H4 (cell line): ENCODE measurements around the gene KRT86. TPM values are rescaled to one million over a fixed set of nuclear protein-coding genes. Genes with fewer than 3 reads are reported as not detected.
A peak's percentile ranks its signal among the peaks of the same experiment; 100 is the strongest.
"Not testable (repeated sequence)": the region's sequence is repeated elsewhere in the genome, so short reads cannot be mapped to it uniquely, and the experiment has no call there.

Experiments
- DNase-seq: peaks from one replicate; pipeline ENCODE4 v3.0.0-alpha.2; 2015; ENCODE audit warnings: low spot score
- total RNA-seq: library from RNA; depleted of rRNA; stranded (reverse); fragments of >200 nt; shearing (Covaris generic); gene quantifications from 2 replicates; pipeline ENCODE4 v1.2.3, GENCODE V29; 2014

The KRT86 gene
- total RNA-seq, 1 experiment from 2014 or later = 0.93 TPM

GRCh38 chr12:52313926-52314325 lies 39.5 kb downstream of the KRT86 start:
- DNase-seq = no peak

- no peak for DNase-seq
These were observed 40.1 kb downstream of the KRT86 start for GRCh38 chr12:52314511-52314910.

GRCh38 chr12:52315721-52316120 lies 41.3 kb downstream of the KRT86 start:
- not testable (repeated sequence) for DNase-seq

- no peak for DNase-seq
These were observed 41.8 kb downstream of the KRT86 start for GRCh38 chr12:52316290-52316689.

- no peak for DNase-seq
These were observed 42.3 kb downstream of the KRT86 start for GRCh38 chr12:52316701-52317100.

GRCh38 chr12:52317468-52318052 lies 43.1 kb downstream of the KRT86 start:
- no peak for DNase-seq

- DNase-seq = no peak
These were observed 44.0 kb downstream of the KRT86 start for GRCh38 chr12:52318241-52318990.

- DNase-seq = no peak
These were observed 44.7 kb downstream of the KRT86 start for GRCh38 chr12:52319097-52319496.

GRCh38 chr12:52320784-52321400 lies 46.4 kb downstream of the KRT86 start, which contains the start of gene KRT83:
KRT83 (minus strand) TSS chr12:52321398; CDS start chr12:52321335, 63 bp downstream.
- DNase-seq = no peak

- DNase-seq = no peak
These were observed 47.0 kb downstream of the KRT86 start for GRCh38 chr12:52321418-52321817.

GRCh38 chr12:52322069-52322468 lies 47.6 kb downstream of the KRT86 start:
- no peak for DNase-seq

GRCh38 chr12:52323001-52323400 lies 48.6 kb downstream of the KRT86 start:
- no peak for DNase-seq

GRCh38 chr12:52323416-52324152 lies 49.1 kb downstream of the KRT86 start:
- no peak for DNase-seq

- no peak for DNase-seq
These were observed 49.7 kb downstream of the KRT86 start for GRCh38 chr12:52324153-52324444.

- peak; percentile 95 for DNase-seq
These were observed 52.8 kb downstream of the KRT86 start for GRCh38 chr12:52327052-52327829.

GRCh38 chr12:52327830-52328500 lies 53.5 kb downstream of the KRT86 start:
- DNase-seq = no peak

- no peak for DNase-seq
These were observed 56.6 kb downstream of the KRT86 start for GRCh38 chr12:52331039-52331438.

GRCh38 chr12:52331833-52332232 lies 57.4 kb downstream of the KRT86 start:
- no peak for DNase-seq

- DNase-seq = no peak
These were observed 57.9 kb downstream of the KRT86 start for GRCh38 chr12:52332381-52332780.

GRCh38 chr12:52333321-52333720 lies 58.9 kb downstream of the KRT86 start:
- DNase-seq = no peak

GRCh38 chr12:52334185-52334584 lies 59.7 kb downstream of the KRT86 start:
- no peak for DNase-seq
